NK-92 (cell line): ENCODE data around the gene TJP3.
"Not testable (repeated sequence)": the region's sequence is repeated elsewhere in the genome, so short reads cannot be mapped to it uniquely, and the experiment has no call there.

Experiments
- DNase-seq: peaks from one replicate; lab custom pipeline; 2025; ENCODE audit not compliant: unreplicated experiment; lab: John Stamatoyannopoulos, UW

TJP3 gene

GRCh38 chr19:3765757-3766156 is 57.6 kb downstream of the TJP3 start:
- DNase-seq: not testable (repeated sequence)

DNA sequence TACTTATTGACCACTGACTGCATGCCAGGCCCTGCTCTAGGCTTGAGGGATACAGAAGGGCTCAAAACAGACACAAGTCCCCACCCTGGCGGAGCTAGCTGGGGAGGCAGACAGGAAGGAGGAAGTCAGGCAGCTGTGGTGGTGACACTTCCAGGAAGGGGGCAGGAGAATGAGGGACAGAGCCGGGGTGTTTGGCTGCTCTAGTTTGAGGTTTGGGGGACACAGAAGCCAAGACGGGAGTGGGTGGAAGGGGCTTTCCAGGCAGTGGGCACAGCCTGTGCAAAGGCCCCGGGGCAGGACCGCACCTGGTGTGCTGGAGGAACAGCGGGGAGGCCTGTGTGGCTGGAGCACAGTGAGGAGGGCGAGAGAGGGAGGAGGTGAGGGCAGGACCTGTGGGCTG is 58.3 kb downstream of the TJP3 start:
- no peak for DNase-seq

- no peak for DNase-seq
Measured at GRCh38 chr19:3767050-3767449, 58.9 kb downstream of the TJP3 start.

- DNase-seq: no peak
Measured at GRCh38 chr19:3768015-3768747, 60.0 kb downstream of the TJP3 start.

- DNase-seq: no peak
Measured at GRCh38 chr19:3768748-3769099, 60.5 kb downstream of the TJP3 start.

- DNase-seq: no peak
Measured at GRCh38 chr19:3769494-3769893, 61.3 kb downstream of the TJP3 start.

DNA sequence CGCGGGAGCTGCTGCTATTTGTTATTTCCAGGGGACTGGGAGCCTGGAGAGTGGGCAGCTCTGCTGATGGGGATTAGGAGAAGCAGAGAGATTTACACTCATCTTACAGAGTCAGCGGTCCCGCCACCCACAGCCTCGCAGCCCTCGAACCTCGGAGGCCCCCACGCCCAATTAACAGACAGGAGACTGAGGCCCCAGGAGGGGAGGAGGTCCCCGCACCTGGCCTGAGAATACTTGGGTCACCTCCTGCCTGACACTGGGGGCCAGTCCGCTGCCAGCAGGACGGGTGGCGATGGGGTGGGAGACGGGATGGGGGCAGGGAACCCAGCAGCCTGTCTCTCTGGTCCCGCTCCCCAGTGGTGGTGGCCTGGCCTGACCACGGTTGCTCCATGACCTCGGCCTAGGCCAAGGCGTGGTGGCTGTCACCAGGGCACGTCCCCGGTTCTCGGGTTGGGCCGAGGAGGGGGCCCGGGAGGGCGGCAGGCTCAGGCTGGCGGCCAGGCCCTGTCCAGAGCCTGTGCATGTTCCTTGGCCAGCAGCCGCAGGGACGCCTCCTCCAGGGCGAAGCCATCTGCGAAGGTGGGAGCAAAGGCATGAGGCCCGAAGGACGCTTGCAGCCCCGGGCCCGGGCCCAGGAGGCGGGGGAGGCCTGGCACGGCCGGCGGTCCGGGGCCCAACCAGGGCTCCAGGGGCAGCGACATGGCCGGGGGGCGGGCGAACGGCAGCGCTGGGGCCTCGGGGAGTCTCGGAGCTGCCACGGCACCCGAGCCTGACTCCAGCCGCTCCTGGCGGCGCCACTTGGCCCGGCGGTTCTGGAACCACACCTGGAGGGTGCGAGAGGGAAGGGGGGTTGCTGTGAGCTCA is 62.2 kb downstream of the TJP3 start:
- DNase-seq: no peak

- no peak for DNase-seq
Measured at GRCh38 chr19:3771000-3771905, 63.1 kb downstream of the TJP3 start.

GRCh38 chr19:3771906-3772455 is 63.8 kb downstream of the TJP3 start, which contains the start of gene RAX2:
Gene RAX2 (minus strand): TSS chr19:3772228. CDS start chr19:3771742, 486 bp downstream.
- DNase-seq: no peak

- no peak for DNase-seq
Measured at GRCh38 chr19:3773814-3774515, 65.8 kb downstream of the TJP3 start.

- no peak for DNase-seq
Measured at GRCh38 chr19:3774621-3775373, 66.6 kb downstream of the TJP3 start.

DNA sequence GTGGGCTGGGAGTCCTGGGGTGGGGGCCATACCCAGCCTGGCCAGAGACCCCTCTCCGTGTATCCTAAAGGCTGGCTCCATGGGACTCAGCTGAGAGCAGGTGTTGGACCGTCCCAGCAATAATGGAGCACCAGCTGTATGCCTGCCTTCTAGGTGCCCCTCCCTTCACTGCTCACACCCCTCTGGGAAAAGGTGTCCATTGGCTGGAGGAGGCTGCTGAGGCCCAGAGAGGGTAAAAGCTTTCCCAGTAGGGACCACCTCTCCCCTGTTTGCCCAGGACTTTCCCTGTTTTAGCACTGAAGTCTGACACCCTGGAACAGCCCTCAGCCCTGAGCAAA is 67.2 kb downstream of the TJP3 start:
- DNase-seq: no peak

DNA sequence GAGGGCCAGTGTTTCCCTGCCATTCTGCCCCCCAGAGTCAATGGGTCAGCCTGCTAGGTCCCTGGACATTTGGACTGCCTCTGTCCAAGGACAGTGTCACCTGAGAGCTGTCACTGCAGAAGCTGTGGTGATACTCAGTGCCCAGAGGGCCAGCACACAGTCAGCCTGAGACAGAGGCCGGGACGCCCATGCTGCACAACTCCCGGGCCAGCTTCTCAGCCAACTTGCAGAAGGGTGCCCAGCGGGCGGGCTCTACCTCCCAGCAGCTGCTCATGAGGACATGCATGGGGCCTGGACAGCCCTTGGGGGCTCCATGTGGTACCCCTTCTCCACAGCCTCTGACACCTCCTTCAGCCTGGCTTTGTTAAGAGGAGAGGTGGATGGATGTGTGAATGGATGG is 67.6 kb downstream of the TJP3 start:
- no peak for DNase-seq

- DNase-seq: no peak
Measured at GRCh38 chr19:3776479-3777040, 68.4 kb downstream of the TJP3 start.

GRCh38 chr19:3778104-3778867 is 70.1 kb downstream of the TJP3 start:
- DNase-seq: no peak

- no peak for DNase-seq
Measured at GRCh38 chr19:3778899-3779723, 70.9 kb downstream of the TJP3 start.

DNA sequence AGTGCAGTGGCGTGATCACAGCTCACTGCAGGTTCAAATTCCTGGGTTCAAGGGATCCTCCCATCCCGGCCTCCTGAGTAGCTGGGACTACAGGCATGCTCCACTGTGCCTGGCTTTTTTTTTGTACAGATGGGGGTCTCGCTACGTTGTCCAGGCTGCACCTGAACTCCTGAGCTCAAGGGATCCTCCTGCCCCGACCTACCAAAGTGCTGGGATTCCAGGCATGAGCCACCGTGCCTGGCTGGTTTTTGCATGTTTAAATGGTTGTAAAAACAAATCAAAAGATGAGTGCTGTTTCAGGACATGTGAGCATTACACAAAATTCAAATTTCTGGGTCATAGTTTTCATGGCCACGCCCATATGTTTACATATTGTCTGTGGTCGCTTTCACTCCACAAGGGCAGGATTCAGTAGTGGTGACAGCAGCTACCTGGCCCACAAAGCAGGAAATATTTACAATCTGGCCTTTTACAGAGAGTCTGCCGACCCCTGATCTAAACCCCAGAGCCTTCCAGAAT is 72.7 kb downstream of the TJP3 start:
- no peak for DNase-seq

GRCh38 chr19:3781603-3782002 is 73.4 kb downstream of the TJP3 start:
- no peak for DNase-seq
